Suppressor macrophage (primary cell): ENCODE measurements around the gene TMEM52.
"Not testable (repeated sequence)": the region's sequence is repeated elsewhere in the genome, so short reads cannot be mapped to it uniquely, and the experiment has no call there.

Source experiments
- DNase-seq, 4 experiments: peaks; one replicate each; pipeline ENCODE4 v3.0.0-alpha.2; 2020 to 2022

Gene TMEM52

GRCh38 chr1:1893291-1893985, 25.6 kb downstream of the TMEM52 start:
- no peak for DNase-seq

DNA sequence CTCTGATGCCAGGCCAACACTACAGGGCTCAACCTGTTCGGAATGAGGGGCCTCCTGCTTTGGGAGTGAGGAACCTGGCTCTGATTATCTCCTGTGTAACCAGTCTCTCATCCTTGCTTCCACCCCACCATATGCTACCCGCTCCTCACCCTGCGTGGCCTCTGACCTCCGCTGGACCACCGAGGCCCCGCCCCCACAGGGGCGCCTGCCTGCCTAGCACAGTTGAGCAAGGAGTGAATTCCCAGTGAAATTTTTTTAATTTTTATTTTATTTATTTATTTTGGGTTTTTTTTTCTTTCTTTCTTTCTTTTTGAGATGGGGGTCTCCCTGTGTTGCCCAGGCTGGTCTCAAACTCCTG, 26.3 kb downstream of the TMEM52 start:
- no peak for DNase-seq

DNA sequence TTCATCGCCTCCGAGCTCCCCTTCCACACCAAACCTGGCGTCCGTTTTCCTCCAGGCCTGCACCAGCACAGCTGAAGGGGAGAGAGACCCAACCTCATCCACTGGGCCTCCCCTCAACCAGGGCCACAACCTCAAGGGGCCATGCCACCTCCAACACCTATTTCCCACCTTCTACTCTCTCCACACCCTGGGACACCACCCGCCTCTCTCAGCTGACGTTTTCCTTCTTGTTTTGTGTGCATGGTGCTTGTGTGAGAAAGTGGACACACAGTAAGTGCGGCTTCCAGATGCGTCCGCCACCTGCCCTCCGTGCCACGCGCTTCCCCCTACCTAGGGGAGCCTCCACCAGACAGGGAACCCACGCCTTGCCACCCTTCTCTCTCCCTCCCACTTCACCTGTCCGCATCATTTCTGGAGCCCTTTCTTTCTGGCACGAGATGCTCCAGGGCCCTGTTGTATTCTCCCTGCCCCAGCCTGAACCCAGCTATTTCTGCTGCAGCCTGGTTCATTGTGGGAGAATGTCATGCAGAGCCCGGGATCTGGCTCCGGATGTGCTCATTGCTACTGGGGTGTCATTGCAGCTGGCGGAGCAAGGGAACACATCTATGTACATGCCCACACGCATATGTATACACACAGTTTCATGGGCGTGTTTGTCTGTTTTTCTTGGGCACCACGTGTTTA, 26.9 kb downstream of the TMEM52 start:
- no peak for DNase-seq

GRCh38 chr1:1891349-1892078, 27.6 kb downstream of the TMEM52 start:
- peak; percentile 64 to 86 (median 77) for DNase-seq

GRCh38 chr1:1890506-1891348, 28.4 kb downstream of the TMEM52 start, which contains the start of gene GNB1:
TSS of gene GNB1 (minus strand) at chr1:1891087. CDS start at chr1:1825453, 65,634 bp downstream.
- DNase-seq = peak; percentile 94 to 98 (median 97)

DNA sequence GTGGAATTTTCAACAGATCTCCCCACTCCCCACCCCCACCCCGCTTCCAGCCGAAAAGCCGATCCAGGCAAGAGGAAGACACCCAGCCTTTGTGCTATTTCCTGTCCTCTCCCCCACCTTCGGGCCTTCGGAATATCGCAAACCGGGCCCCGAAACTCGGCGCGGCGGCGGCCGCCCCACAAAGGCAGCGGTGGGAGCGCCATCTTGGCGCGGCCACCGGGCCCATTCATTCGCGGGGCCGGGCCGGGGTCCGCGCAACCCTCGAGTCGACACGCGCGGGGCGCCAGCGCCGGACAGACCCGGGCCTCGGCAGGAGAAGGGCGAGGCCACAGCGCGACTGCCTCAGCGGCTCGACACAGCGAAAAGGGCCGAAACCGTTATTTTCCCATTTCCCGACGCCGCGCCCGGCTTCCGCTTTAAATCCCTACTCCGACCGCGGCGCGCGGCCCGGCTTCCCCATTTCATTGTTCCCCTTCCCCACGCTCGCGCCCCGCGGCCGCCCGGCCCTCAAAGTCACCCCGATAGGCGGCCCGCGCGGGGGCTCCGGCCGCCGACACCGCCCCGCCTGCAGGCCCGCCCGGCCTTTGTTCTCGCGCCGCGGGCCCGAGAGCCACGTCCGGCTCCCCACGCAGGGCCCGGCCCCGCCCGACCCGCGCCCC, 29.1 kb downstream of the TMEM52 start:
- DNase-seq = peak; percentile 93 to 97 (median 94)

- peak; percentile 20 to 32 (median 24) for DNase-seq
Measured at GRCh38 chr1:1889090-1889750, 29.9 kb downstream of the TMEM52 start.

- DNase-seq = not testable (repeated sequence)
Measured at GRCh38 chr1:1883890-1884289, 35.2 kb downstream of the TMEM52 start.

DNA sequence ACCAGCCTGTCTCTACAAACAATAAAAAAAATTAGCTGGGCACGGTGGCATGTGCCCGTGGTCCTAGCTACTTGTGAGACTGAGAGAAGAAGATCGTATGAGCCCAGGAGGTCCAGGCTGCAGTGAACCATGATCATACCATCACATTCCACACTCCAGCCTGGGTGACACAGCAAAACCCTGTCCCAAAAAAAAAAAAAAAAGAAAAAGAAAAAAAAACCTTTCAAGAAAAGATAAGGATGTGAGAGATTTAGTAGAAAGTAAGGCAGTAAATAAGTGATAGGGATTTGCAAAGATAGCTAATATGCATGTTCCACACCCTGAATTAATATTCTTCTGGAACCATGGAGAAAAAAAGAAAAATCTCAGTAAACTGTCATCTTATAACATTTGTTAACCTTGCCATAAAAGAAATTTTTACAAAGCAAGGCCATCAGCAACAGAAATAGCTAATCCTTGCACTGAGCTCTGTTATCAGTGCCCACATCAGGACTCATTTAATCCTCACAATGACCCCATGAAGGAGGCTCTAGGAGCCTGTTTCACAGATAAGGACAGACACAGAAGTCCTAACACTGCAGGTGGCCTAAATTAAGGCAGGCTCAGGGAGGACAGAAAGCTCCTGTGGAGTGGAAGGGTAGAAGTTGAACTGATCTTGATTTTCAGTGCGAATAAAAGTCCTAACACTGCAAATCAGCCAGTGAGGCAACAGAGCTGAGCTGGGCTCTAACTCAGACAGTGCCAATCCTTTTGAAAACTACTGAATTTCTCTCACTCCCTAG, 35.8 kb downstream of the TMEM52 start:
- DNase-seq = no peak

DNA sequence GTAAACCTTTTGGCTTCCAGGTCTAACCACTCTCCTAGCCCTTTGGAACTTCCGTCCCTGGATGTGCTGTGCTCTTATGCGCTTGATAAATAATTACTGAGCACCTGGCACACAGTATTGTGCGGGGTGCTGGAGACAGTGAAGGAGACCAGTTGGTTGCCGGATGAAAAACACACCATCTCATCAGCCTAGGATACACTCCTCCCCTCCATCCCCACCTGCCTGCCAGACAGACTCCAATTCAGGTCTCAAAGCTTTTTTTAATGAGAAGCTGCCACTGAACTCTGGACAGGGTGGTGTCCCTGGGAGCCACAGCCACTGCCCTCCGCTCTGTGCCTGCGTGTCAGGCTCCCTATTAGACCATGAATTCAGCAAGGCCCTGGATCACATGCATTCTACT, 37.4 kb downstream of the TMEM52 start:
- no peak for DNase-seq

GRCh38 chr1:1880617-1881312, 38.3 kb downstream of the TMEM52 start:
- DNase-seq = no peak

DNA sequence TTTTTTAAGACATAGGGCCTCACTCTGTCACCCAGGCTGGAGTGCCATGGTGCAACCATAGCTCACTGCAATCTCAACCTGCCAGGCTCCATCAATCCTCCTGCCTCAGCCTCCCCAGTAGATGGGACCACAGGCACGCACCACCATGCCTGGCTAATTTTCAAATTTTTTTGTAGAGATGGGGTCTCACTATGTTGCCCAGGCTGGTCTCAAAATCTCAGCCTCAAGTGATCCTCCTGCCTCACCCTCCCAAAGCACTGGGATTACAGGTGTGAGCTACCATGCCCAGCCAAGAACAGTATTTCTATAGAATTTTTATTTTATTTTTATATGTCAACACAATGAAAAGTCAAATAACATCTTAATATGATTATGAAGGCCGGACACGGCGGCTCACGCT, 39.1 kb downstream of the TMEM52 start:
- DNase-seq = no peak

GRCh38 chr1:1877865-1878436, 41.1 kb downstream of the TMEM52 start:
- no peak for DNase-seq

GRCh38 chr1:1876335-1876930, 42.6 kb downstream of the TMEM52 start:
- no peak for DNase-seq

- DNase-seq = no peak
Measured at GRCh38 chr1:1875932-1876331, 43.1 kb downstream of the TMEM52 start.

- no peak for DNase-seq
Measured at GRCh38 chr1:1874901-1875300, 44.2 kb downstream of the TMEM52 start.

DNA sequence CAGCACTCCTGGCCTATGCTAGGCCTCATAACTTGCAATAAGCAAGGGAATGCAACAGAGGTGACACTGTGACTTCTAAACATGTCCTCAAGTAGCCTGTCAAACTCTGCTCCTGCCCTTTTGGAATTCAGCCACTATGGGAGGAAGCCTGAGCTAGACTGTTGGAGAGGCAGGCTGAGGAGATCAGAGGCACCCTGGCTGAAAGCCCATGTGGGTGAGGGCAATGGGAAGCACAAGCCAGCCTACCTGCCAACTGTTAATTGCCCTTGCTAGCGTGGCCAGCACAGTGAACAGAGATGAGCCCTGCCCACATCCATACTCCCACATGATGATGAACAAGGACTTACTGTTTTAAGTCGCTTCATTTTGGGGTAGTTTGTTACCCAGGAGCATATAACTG, 45.9 kb downstream of the TMEM52 start:
- no peak for DNase-seq

GRCh38 chr1:1872329-1872994, 46.6 kb downstream of the TMEM52 start:
- no peak for DNase-seq

- peak; percentile 55 to 80 (median 66) for DNase-seq
Measured at GRCh38 chr1:1869469-1869868, 49.6 kb downstream of the TMEM52 start.
